Neural cell (in vitro differentiated cells): ENCODE measurements around the gene ADARB2. TPM values are rescaled to one million over a fixed set of nuclear protein-coding genes. Genes with fewer than 3 reads are reported as not detected.
"Not testable (repeated sequence)": the region's sequence is repeated elsewhere in the genome, so short reads cannot be mapped to it uniquely, and the experiment has no call there.

Experiments used
- H2AFZ ChIP-seq: fragments of 200-600, 300-800 bp; sonication (generic), shearing (Covaris generic); 2 replicates; pipeline ENCODE4 v1.6.0; 2014; ENCODE audit warnings: low read depth, mild to moderate bottlenecking, antibody characterized with exemption, low read length, moderate library complexity
- H3F3A ChIP-seq: fragments of 200-600 bp; shearing (Covaris generic); 2 replicates; pipeline ENCODE4 v1.6.1; 2016; ENCODE audit warnings: mild to moderate bottlenecking, moderate library complexity, mixed read lengths, antibody characterized with exemption, low read length; ENCODE audit not compliant: insufficient read depth, poor library complexity, severe bottlenecking
- H3K27ac ChIP-seq: fragments of 200-600, 300-800 bp; sonication (generic), shearing (Covaris generic); 2 replicates; pipeline ENCODE4 v1.5.1; 2014; ENCODE audit warnings: mild to moderate bottlenecking, low read length, moderate library complexity
- H3K27me3 ChIP-seq: fragments of 300-800, 200-600 bp; sonication (generic), shearing (Covaris generic); 2 replicates; pipeline ENCODE4 v1.6.0; 2014; ENCODE audit warnings: mild to moderate bottlenecking, low read depth, low read length, moderate library complexity; ENCODE audit not compliant: insufficient read depth
- H3K36me3 ChIP-seq: fragments of 300-800, 200-600 bp; sonication (generic), shearing (Covaris generic); 2 replicates; pipeline ENCODE4 v1.5.1; 2014; ENCODE audit warnings: mild to moderate bottlenecking, antibody characterized with exemption, low read length, moderate library complexity; ENCODE audit not compliant: insufficient read depth
- H3K4me2 ChIP-seq: fragments of 300-800, 200-600 bp; sonication (generic), shearing (Covaris generic); 2 replicates; pipeline ENCODE4 v1.6.0; 2014; ENCODE audit warnings: mild to moderate bottlenecking, low read length
- H3K4me3 ChIP-seq: fragments of 300-800, 200-600 bp; sonication (generic), shearing (Covaris generic); 2 replicates; pipeline ENCODE4 v1.5.1; 2014; ENCODE audit warnings: mild to moderate bottlenecking, low read length, moderate library complexity
- H3K79me2 ChIP-seq: fragments of 200-600 bp; shearing (Covaris generic); replicated peaks from 2 replicates; pipeline ENCODE4 v1.6.0; 2014; ENCODE audit warnings: mild to moderate bottlenecking, low read length, moderate library complexity; ENCODE audit not compliant: insufficient read depth
- H3K9ac ChIP-seq: fragments of 300-800, 200-600 bp; sonication (generic), shearing (Covaris generic); 2 replicates; pipeline ENCODE4 v1.6.1; 2016; ENCODE audit warnings: mild to moderate bottlenecking, low read length, mixed read lengths
- H3K9me2 ChIP-seq: fragments of 200-600 bp; shearing (Covaris generic); 2 replicates; pipeline ENCODE4 v1.6.1; 2016; ENCODE audit warnings: mild to moderate bottlenecking, low read length, mixed read lengths; ENCODE audit not compliant: insufficient read depth
- H3K9me3 ChIP-seq: fragments of 200-600, 300-800 bp; sonication (generic), shearing (Covaris generic); 2 replicates; pipeline ENCODE4 v1.6.1; 2016; ENCODE audit warnings: mild to moderate bottlenecking, mixed run types, low read length, moderate library complexity, mixed read lengths
- H4K20me1 ChIP-seq: fragments of 200-600 bp; shearing (Covaris generic); 2 replicates; pipeline ENCODE4 v1.6.1; 2016; ENCODE audit warnings: mild to moderate bottlenecking, mixed run types; ENCODE audit not compliant: insufficient read depth
- EP300 ChIP-seq: fragments of 450-650 bp; conservative IDR thresholded peaks from 2 replicates; pipeline ENCODE4 v1.6.1; 2014; ENCODE audit warnings: antibody characterized with exemption, mild to moderate bottlenecking, moderate library complexity; ENCODE audit not compliant: poor library complexity, severe bottlenecking
- EZH2 ChIP-seq: fragments of 200-600, 300-800 bp; shearing (Covaris generic), sonication (generic); IDR thresholded peaks from 2 replicates; pipeline ENCODE4 v1.6.1; 2014; ENCODE audit warnings: antibody characterized with exemption, low read length, borderline replicate concordance, mild to moderate bottlenecking; ENCODE audit not compliant: insufficient read depth, poor library complexity, severe bottlenecking
- MXI1 ChIP-seq: fragments of 450-650 bp; conservative IDR thresholded peaks from 2 replicates; pipeline ENCODE4 v1.6.1; 2014; ENCODE audit warnings: antibody characterized with exemption, mild to moderate bottlenecking; ENCODE audit not compliant: poor library complexity, severe bottlenecking
- POLR2AphosphoS5 ChIP-seq: IDR thresholded peaks from 2 replicates; pipeline ENCODE4 v1.6.1; 2012
- RAD21 ChIP-seq: fragments of 450-650 bp; conservative IDR thresholded peaks from 2 replicates; pipeline ENCODE4 v1.6.1; 2014; ENCODE audit warnings: antibody characterized with exemption, mild to moderate bottlenecking, moderate library complexity
- REST ChIP-seq: IDR thresholded peaks from 2 replicates; pipeline ENCODE4 v1.6.1; 2012; ENCODE audit warnings: borderline replicate concordance
- SMC3 ChIP-seq: fragments of 450-650 bp; conservative IDR thresholded peaks from 2 replicates; pipeline ENCODE4 v1.6.1; 2014; ENCODE audit warnings: antibody characterized with exemption, mild to moderate bottlenecking, moderate library complexity; ENCODE audit not compliant: poor library complexity
- TAF1 ChIP-seq: IDR thresholded peaks from 2 replicates; pipeline ENCODE4 v1.6.1; 2012; ENCODE audit warnings: low read depth
- polyA plus RNA-seq: library from polyadenylated mRNA; depleted of rRNA; stranded (reverse); fragments of >200 nt; gene quantifications from 2 replicates; pipeline ENCODE4 v1.2.3, GENCODE V29; 2014
- TF ChIP-seq, protein P1 (sequence below): fragments of 450-650 bp; IDR thresholded peaks from 2 replicates; pipeline ENCODE4 v1.5.1; 2014; ENCODE audit warnings: antibody characterized with exemption, mild to moderate bottlenecking, moderate library complexity; ENCODE audit not compliant: poor library complexity, severe bottlenecking

Gene ADARB2
- polyA plus RNA-seq, 1 donor from 2014 or later: 3.6 TPM

GRCh38 chr10:1251769-1252168 is 485.6 kb downstream of the ADARB2 start:
- Histone ChIP-seq H3K27ac (no peak overlapping the region), H3K4me2 (no peak overlapping the region), H3K27me3 (no peaks in the 10 kb centered on the region), H3K36me3 (no peaks in the 10 kb centered on the region), H3K9me2 (no peaks in the 10 kb centered on the region), H3K4me3 (no peak overlapping the region), H3K79me2 (no peaks in the 10 kb centered on the region), H4K20me1 (no peaks in the 10 kb centered on the region), H3F3A (no peaks in the 10 kb centered on the region), H3K9me3 (no peaks in the 10 kb centered on the region), H2AFZ (no peak overlapping the region), H3K9ac (no peak overlapping the region)
- TF ChIP-seq RAD21 (no peak), EP300 (no peak), REST (no peak), TAF1 (no peak), POLR2AphosphoS5 (no peak), SMC3 (no peak), MXI1 (no peak), EZH2 (no peak)
- TF ChIP-seq, protein P1, sequence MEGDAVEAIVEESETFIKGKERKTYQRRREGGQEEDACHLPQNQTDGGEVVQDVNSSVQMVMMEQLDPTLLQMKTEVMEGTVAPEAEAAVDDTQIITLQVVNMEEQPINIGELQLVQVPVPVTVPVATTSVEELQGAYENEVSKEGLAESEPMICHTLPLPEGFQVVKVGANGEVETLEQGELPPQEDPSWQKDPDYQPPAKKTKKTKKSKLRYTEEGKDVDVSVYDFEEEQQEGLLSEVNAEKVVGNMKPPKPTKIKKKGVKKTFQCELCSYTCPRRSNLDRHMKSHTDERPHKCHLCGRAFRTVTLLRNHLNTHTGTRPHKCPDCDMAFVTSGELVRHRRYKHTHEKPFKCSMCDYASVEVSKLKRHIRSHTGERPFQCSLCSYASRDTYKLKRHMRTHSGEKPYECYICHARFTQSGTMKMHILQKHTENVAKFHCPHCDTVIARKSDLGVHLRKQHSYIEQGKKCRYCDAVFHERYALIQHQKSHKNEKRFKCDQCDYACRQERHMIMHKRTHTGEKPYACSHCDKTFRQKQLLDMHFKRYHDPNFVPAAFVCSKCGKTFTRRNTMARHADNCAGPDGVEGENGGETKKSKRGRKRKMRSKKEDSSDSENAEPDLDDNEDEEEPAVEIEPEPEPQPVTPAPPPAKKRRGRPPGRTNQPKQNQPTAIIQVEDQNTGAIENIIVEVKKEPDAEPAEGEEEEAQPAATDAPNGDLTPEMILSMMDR: no peak

DNA sequence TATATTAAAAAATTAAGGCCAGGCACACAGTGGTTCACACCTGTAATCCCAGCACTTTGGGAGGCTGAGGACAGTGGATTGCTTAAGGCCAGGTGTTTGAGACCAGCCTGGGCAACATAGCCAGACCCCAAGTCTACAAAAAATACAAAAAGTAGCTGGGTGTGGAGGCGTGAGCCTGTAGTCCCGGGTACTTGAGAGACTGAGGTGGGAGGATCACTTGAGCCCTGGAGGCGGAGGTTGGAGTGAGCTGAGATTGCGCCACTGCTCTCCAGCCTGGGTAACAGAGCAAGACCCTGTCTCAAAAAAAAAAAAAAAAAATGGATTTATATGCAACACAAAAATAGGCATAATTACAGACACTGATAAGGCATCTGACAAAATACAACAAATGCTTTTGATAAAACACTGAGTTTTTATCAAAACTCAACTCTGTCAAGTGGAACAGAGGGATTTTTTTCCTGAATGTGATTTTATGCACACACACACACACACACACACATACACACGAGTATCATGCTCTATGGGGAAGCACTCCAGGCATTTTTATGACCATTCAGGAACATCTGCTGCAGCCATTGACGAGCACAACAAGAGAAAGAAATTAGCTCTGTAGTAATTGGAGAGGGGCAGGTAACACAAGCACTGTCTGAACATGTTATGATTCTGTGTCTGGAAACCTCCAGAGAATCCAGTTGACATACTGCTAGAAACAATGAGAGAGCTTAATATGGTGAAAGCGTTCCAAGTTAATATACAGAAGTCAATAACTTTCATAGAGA is 488.0 kb downstream of the ADARB2 start:
- H3K4me2 ChIP-seq: no peak overlapping the region
- H3K9ac ChIP-seq: no peak overlapping the region
- H3K4me3 ChIP-seq: no peak overlapping the region
- H3K36me3 ChIP-seq: no peaks in the 10 kb centered on the region
- TF ChIP-seq REST (no peak), TAF1 (no peak), POLR2AphosphoS5 (no peak), RAD21 (no peak), EZH2 (no peak), MXI1 (no peak), SMC3 (no peak), EP300 (no peak)
- TF ChIP-seq, protein P1: no peak
- H3K27ac ChIP-seq: no peak overlapping the region
- H3F3A ChIP-seq: no peaks in the 10 kb centered on the region
- H3K9me2 ChIP-seq: no peaks in the 10 kb centered on the region
- no peaks in the 10 kb centered on the region for H3K9me3 ChIP-seq
- no peaks in the 10 kb centered on the region for H4K20me1 ChIP-seq
- no peaks in the 10 kb centered on the region for H3K79me2 ChIP-seq
- H2AFZ ChIP-seq: no peak overlapping the region
- H3K27me3 ChIP-seq: no peaks in the 10 kb centered on the region

- not testable (repeated sequence) for H3K36me3 ChIP-seq, H3K4me2 ChIP-seq, H3K4me3 ChIP-seq, H3K9me3 ChIP-seq, H4K20me1 ChIP-seq, H2AFZ ChIP-seq, H3K9me2 ChIP-seq, H3F3A ChIP-seq, H3K27ac ChIP-seq, H3K27me3 ChIP-seq, H3K79me2 ChIP-seq, H3K9ac ChIP-seq
Observed at GRCh38 chr10:1248262-1248630, 489.1 kb downstream of the ADARB2 start.
